K562 (cell line): ENCODE results near the gene CITED2. TPM values are rescaled to one million over a fixed set of nuclear protein-coding genes. Genes with fewer than 3 reads are reported as not detected.

Experiments
- FOXJ2 ChIP-seq: fragments of 200-800 bp; sonication (Bioruptor generic); IDR thresholded peaks from 2 replicates; pipeline ENCODE4 v1.6.1; 2016; ENCODE audit warnings: missing genetic modification characterization, missing compliant biosample characterization
- NR4A1 ChIP-seq, 2 experiments: fragments of 250-450 bp in 1 of 2; fragments of 450-650 bp in 1 of 2; sonication (Bioruptor Pico) in 1 of 2; IDR thresholded peaks; 2 replicates each; pipeline versions ENCODE4 v1.4.0 to v1.6.1; 2016 to 2020; ENCODE audit warnings: mild to moderate bottlenecking in 2 of 2, missing compliant biosample characterization in 1 of 2, missing genetic modification characterization in 1 of 2, moderate library complexity in 1 of 2
- SRSF9 ChIP-seq: fragments of 200-400 bp; formaldehyde crosslinking; IDR thresholded peaks from 2 replicates; pipeline ENCODE4 v1.6.1; 2017; ENCODE audit warnings: low read depth, low read length, borderline replicate concordance
- ZNF133 ChIP-seq: fragments of 250-450 bp; sonication (Bioruptor Pico); IDR thresholded peaks from 2 replicates; pipeline ENCODE4 v1.4.0; 2020; ENCODE audit warnings: mild to moderate bottlenecking
- ZNF274 ChIP-seq: IDR thresholded peaks from 2 replicates; pipeline ENCODE4 v1.6.1; 2011; ENCODE audit warnings: low read depth, mild to moderate bottlenecking, low read length, moderate library complexity, borderline replicate concordance
- polyA plus RNA-seq, 8 experiments: library from polyadenylated mRNA; depleted of rRNA in 4 of 8; stranded (reverse) in 5 of 8; unstranded in 3 of 8; fragments of >200 nt; fragmentation: Nextera tagmentation in 2 of 8; fragmentation: Illumina TruSeq in 1 of 8; extraction: Ambion mirVana in 2 of 8; extraction: Trizol in 1 of 8; gene quantifications; 2 replicates each; pipeline versions ENCODE4 v1.2.1 to v1.2.3, GENCODE V29; 2011 to 2014; ENCODE audit warnings: inconsistent platforms in 1 of 8, missing spikeins in 1 of 8
- total RNA-seq, 7 experiments: library from RNA; depleted of rRNA in 6 of 7; stranded (reverse); fragments of >200 nt in 6 of 7; fragmentation: Illumina TruSeq in 2 of 7; extraction: Trizol in 2 of 7; gene quantifications; 2 replicates each; pipeline versions ENCODE4 v1.2.1 to v1.2.3, GENCODE V29; 2011 to 2021; ENCODE audit warnings: low replicate concordance in 1 of 7
- TF ChIP-seq, protein P1 (sequence below), 2 experiments: fragments of 450-650 bp in 1 of 2; sonication (generic) in 1 of 2; formaldehyde crosslinking in 1 of 2; IDR thresholded peaks; 2 replicates each; pipeline versions ENCODE4 v1.7.1 to v1.9.0; 2016 to 2022; ENCODE audit warnings: inconsistent platforms in 1 of 2, mild to moderate bottlenecking in 1 of 2, missing genetic modification reagents in 1 of 2

Gene CITED2
- total and polyA plus RNA-seq, 9 of the 15 experiments (the other 6 are each of a cell fraction or from before 2014, with no cell fraction given) = 0.21 to 86.1 (median 17.5) TPM

DNA sequence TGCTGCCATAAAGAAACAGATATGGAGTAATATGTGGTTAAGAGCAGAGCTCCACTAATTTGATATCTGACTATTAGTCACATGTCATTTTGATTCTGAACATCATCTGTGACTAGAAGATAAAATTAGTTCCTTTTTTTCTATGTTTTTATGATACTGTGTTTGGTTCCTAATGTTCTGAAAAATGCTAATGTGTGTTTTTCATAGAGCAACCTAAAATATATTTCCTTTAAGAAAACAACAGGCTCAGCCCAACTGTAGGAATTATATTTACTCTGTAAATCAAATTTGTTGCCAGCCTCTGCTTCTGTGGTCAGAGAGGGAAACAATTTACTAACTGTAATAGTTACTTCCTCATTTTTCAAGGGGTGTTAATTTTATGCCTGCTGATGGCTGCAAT is 49.3 kb downstream of the CITED2 start (continued):
- TF ChIP-seq ZNF274 = no peak
- TF ChIP-seq FOXJ2 = no peak
- no peak for TF ChIP-seq SRSF9
- no peak for TF ChIP-seq ZNF133 (CRISPR knock-in tag)
- TF ChIP-seq, protein P1, sequence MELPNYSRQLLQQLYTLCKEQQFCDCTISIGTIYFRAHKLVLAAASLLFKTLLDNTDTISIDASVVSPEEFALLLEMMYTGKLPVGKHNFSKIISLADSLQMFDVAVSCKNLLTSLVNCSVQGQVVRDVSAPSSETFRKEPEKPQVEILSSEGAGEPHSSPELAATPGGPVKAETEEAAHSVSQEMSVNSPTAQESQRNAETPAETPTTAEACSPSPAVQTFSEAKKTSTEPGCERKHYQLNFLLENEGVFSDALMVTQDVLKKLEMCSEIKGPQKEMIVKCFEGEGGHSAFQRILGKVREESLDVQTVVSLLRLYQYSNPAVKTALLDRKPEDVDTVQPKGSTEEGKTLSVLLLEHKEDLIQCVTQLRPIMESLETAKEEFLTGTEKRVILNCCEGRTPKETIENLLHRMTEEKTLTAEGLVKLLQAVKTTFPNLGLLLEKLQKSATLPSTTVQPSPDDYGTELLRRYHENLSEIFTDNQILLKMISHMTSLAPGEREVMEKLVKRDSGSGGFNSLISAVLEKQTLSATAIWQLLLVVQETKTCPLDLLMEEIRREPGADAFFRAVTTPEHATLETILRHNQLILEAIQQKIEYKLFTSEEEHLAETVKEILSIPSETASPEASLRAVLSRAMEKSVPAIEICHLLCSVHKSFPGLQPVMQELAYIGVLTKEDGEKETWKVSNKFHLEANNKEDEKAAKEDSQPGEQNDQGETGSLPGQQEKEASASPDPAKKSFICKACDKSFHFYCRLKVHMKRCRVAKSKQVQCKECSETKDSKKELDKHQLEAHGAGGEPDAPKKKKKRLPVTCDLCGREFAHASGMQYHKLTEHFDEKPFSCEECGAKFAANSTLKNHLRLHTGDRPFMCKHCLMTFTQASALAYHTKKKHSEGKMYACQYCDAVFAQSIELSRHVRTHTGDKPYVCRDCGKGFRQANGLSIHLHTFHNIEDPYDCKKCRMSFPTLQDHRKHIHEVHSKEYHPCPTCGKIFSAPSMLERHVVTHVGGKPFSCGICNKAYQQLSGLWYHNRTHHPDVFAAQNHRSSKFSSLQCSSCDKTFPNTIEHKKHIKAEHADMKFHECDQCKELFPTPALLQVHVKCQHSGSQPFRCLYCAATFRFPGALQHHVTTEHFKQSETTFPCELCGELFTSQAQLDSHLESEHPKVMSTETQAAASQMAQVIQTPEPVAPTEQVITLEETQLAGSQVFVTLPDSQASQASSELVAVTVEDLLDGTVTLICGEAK (IDR thresholded peaks at IDR 0.05) = no peak
- TF ChIP-seq, protein P1 (CRISPR knock-in tag; IDR thresholded peaks at IDR 0.05) = no peak
- TF ChIP-seq NR4A1 (CRISPR knock-in tag; IDR thresholded peaks at IDR 0.05) = no peak
- TF ChIP-seq NR4A1 (tag; IDR thresholded peaks at IDR 0.05) = no peak
